Endothelial cell (in vitro differentiated cells): ENCODE measurements around the gene AKAP7. TPM values are rescaled to one million over a fixed set of nuclear protein-coding genes. Genes with fewer than 3 reads are reported as not detected.

Experiments used
- DNase-seq: peaks from one replicate; pipeline ENCODE4 v3.0.0; 2021; ENCODE audit warnings: low spot score
- H3K27ac Mint-ChIP-seq: one replicate; pipeline ENCODE4 v1.8.0; 2021; ENCODE audit warnings: mixed read lengths, inconsistent platforms; ENCODE audit not compliant: unreplicated experiment
- H3K27me3 Mint-ChIP-seq: one replicate; pipeline ENCODE4 v1.8.0; 2021; ENCODE audit warnings: mild to moderate bottlenecking, moderate library complexity, mixed read lengths, inconsistent platforms; ENCODE audit not compliant: unreplicated experiment
- H3K36me3 Mint-ChIP-seq: one replicate; pipeline ENCODE4 v1.8.0; 2021; ENCODE audit warnings: mild to moderate bottlenecking, low read depth, mixed read lengths, inconsistent platforms; ENCODE audit not compliant: unreplicated experiment
- H3K4me1 Mint-ChIP-seq: one replicate; pipeline ENCODE4 v1.8.0; 2021; ENCODE audit warnings: mild to moderate bottlenecking, mixed read lengths, inconsistent platforms; ENCODE audit not compliant: unreplicated experiment
- H3K4me3 Mint-ChIP-seq: one replicate; pipeline ENCODE4 v1.8.0; 2021; ENCODE audit warnings: mild to moderate bottlenecking, mixed read lengths, inconsistent platforms; ENCODE audit not compliant: unreplicated experiment
- H3K9me3 Mint-ChIP-seq: one replicate; pipeline ENCODE4 v1.8.0; 2021; ENCODE audit warnings: mixed read lengths, inconsistent platforms; ENCODE audit not compliant: unreplicated experiment
- CTCF ChIP-seq: fragments of 200-600 bp; sonication (generic); IDR thresholded peaks from one replicate; pipeline ENCODE4 v1.5.0; 2021; ENCODE audit warnings: antibody characterized with exemption; ENCODE audit not compliant: unreplicated experiment
- total RNA-seq: library from RNA; stranded (reverse); fragmentation: NEBNext Ultra II Directional; extraction: Animal tissue kit (Norgen Biotek cat#: 25700); gene quantifications from one replicate; pipeline ENCODE4 v1.2.1, GENCODE V29; 2021; ENCODE audit not compliant: unreplicated experiment

Gene AKAP7
- total RNA-seq, 1 donor from 2014 or later, result 5.2 TPM

- no peak for DNase-seq
- no peak for TF ChIP-seq CTCF
- Mint-ChIP-seq H3K36me3 (peaks cover 4% of the 10 kb centered on the region), H3K4me3 (no peak overlapping the region), H3K4me1 (no peaks in the 10 kb centered on the region), H3K27ac (no peak overlapping the region), H3K27me3 (no peaks in the 10 kb centered on the region), H3K9me3 (no peaks in the 10 kb centered on the region)
These were observed 88.1 kb downstream of the AKAP7 start for GRCh38 chr6:131223416-131223815.

- Mint-ChIP-seq H3K4me1 (no peaks in the 10 kb centered on the region), H3K36me3 (peaks cover 4% of the 10 kb centered on the region), H3K27me3 (no peaks in the 10 kb centered on the region), H3K9me3 (no peaks in the 10 kb centered on the region), H3K4me3 (no peak overlapping the region), H3K27ac (no peak overlapping the region)
- TF ChIP-seq CTCF, result no peak
- no peak for DNase-seq
These were observed 89.9 kb downstream of the AKAP7 start for GRCh38 chr6:131225127-131225526.

GRCh38 chr6:131225959-131226358 lies 90.7 kb downstream of the AKAP7 start:
- no peaks in the 10 kb centered on the region for H3K4me1 Mint-ChIP-seq
- no peaks in the 10 kb centered on the region for H3K27me3 Mint-ChIP-seq
- TF ChIP-seq CTCF, result no peak
- H3K36me3 Mint-ChIP-seq, result peaks cover 3% of the 10 kb centered on the region
- DNase-seq, result no peak
- H3K9me3 Mint-ChIP-seq, result no peaks in the 10 kb centered on the region
- H3K27ac Mint-ChIP-seq, result no peak overlapping the region
- no peak overlapping the region for H3K4me3 Mint-ChIP-seq

GRCh38 chr6:131226459-131227157 lies 91.3 kb downstream of the AKAP7 start:
- H3K27me3 Mint-ChIP-seq, result no peaks in the 10 kb centered on the region
- no peaks in the 10 kb centered on the region for H3K36me3 Mint-ChIP-seq
- DNase-seq, result no peak
- no peak overlapping the region for H3K27ac Mint-ChIP-seq
- H3K9me3 Mint-ChIP-seq, result no peaks in the 10 kb centered on the region
- no peak for TF ChIP-seq CTCF
- no peaks in the 10 kb centered on the region for H3K4me1 Mint-ChIP-seq
- no peak overlapping the region for H3K4me3 Mint-ChIP-seq

GRCh38 chr6:131227158-131227543 lies 91.9 kb downstream of the AKAP7 start:
- TF ChIP-seq CTCF, result no peak
- Mint-ChIP-seq H3K4me1 (no peaks in the 10 kb centered on the region), H3K27ac (no peak overlapping the region), H3K36me3 (no peaks in the 10 kb centered on the region), H3K27me3 (no peaks in the 10 kb centered on the region), H3K4me3 (no peak overlapping the region), H3K9me3 (no peaks in the 10 kb centered on the region)
- DNase-seq, result no peak
